H1 (cell line): Measurements from ENCODE around the gene RIPPLY1. TPM values are rescaled to one million over a fixed set of nuclear protein-coding genes. Genes with fewer than 3 reads are reported as not detected.

Experiments used
- ASH2L ChIP-seq: fragments of 200-600, 300-600 bp; sonication (generic); IDR thresholded peaks from one replicate; pipeline ENCODE4 v1.7.1; 2017; ENCODE audit warnings: low read length
- BRCA1 ChIP-seq: IDR thresholded peaks from 2 replicates; pipeline ENCODE4 v1.6.1; 2012; ENCODE audit warnings: low read depth, low read length, improper control_type of control experiment
- CBX5 ChIP-seq: fragments of 300-800, 300-1000 bp; sonication (generic); IDR thresholded peaks from 2 replicates; pipeline ENCODE4 v1.7.1; 2016; ENCODE audit warnings: antibody characterized with exemption, low read length, low read depth
- CHD7 ChIP-seq: fragments of 300-600 bp; sonication (generic); IDR thresholded peaks from 2 replicates; pipeline ENCODE4 v1.7.1; 2012; ENCODE audit warnings: low read length, moderate library complexity, mild to moderate bottlenecking, inconsistent platforms; ENCODE audit not compliant: insufficient replicate concordance
- KDM1A ChIP-seq: fragments of 200-600, 300-600 bp; sonication (generic); IDR thresholded peaks from 2 replicates; pipeline ENCODE4 v1.7.1; 2016; ENCODE audit warnings: mild to moderate bottlenecking, low read length, borderline replicate concordance
- KDM5A ChIP-seq: fragments of 200-600 bp; IDR thresholded peaks from 2 replicates; pipeline ENCODE4 v1.7.1; 2012; ENCODE audit warnings: mild to moderate bottlenecking, low read length, inconsistent platforms, mixed read lengths
- SRF ChIP-seq: IDR thresholded peaks from 2 replicates; pipeline ENCODE4 v1.6.1; 2011; ENCODE audit warnings: mild to moderate bottlenecking, low read depth, low read length, moderate library complexity
- USF2 ChIP-seq: IDR thresholded peaks from 2 replicates; pipeline ENCODE4 v1.6.1; 2011; ENCODE audit warnings: low read length, improper control_type of control experiment
- polyA plus RNA-seq, 7 experiments: library from polyadenylated mRNA; depleted of rRNA in 3 of 7; stranded (reverse) in 5 of 7; unstranded in 2 of 7; fragments of >200 nt in 5 of 7; fragments of 200-250 nt in 2 of 7; gene quantifications; 1 replicate in 5 of 7; 2 replicates in 1 of 7; 4 replicates in 1 of 7; pipeline versions ENCODE4 v1.2.1 to v1.2.3, GENCODE V29; 2011 to 2013; ENCODE audit warnings: missing spikeins in 2 of 7, mixed read lengths in 2 of 7
- total RNA-seq: library from RNA; stranded (reverse); fragmentation: NEBNext Ultra II Directional; extraction: Animal tissue kit (Norgen Biotek cat#: 25700); gene quantifications from 2 replicates; pipeline ENCODE4 v1.2.1, GENCODE V29; 2021

The RIPPLY1 gene
- total and polyA plus RNA-seq, 2 of the 8 experiments (the other 6 are each of a cell fraction or from before 2014, with no cell fraction given), result not detected

- no peak for TF ChIP-seq CHD7
- TF ChIP-seq KDM1A, result no peak
- TF ChIP-seq CBX5, result no peak
- no peak for TF ChIP-seq BRCA1
- TF ChIP-seq USF2, result no peak
- no peak for TF ChIP-seq ASH2L
- no peak for TF ChIP-seq KDM5A
- TF ChIP-seq SRF, result no peak
Observed at GRCh38 chrX:106899841-106900240, 3.3 kb downstream of the RIPPLY1 start (continued).
